GM18861 (cell line): ENCODE data around the gene CELF1.

ENCODE experiments used
- ATAC-seq: cut with Tn5 transposase; IDR thresholded peaks from one replicate; pipeline ENCODE4 v1.9.1; 2021; ENCODE audit not compliant: unreplicated experiment

Gene CELF1

GRCh38 chr11:47426062-47426956 is 126.6 kb downstream of the CELF1 start, which contains the start of gene PSMC3:
PSMC3 (minus strand) TSS chr11:47426439; CDS start chr11:47426279, 160 bp downstream.
- peak; percentile 79 for ATAC-seq

GRCh38 chr11:47425611-47426010 is 127.3 kb downstream of the CELF1 start:
- no peak for ATAC-seq

- no peak for ATAC-seq
Observed at GRCh38 chr11:47418454-47419259, 134.3 kb downstream of the CELF1 start.

- no peak for ATAC-seq
Observed at GRCh38 chr11:47417712-47418111, 135.2 kb downstream of the CELF1 start.

- no peak for ATAC-seq
Observed at GRCh38 chr11:47415949-47416472, 136.9 kb downstream of the CELF1 start.
